IMR-90 (cell line): ENCODE measurements around the gene CPXM2. TPM values are rescaled to one million over a fixed set of nuclear protein-coding genes. Genes with fewer than 3 reads are reported as not detected.

Experiments used
- ATAC-seq: fragments of 200-7000 bp; cut with Tn5 transposase; 2 replicates; pipeline ENCODE4 v1.9.1; 2020; ENCODE audit warnings: low read depth, mild to moderate bottlenecking, moderate library complexity
- BruUV-seq: library from RNA; stranded (reverse); fragments of 400-500 nt; replicated peaks from 2 replicates; lab custom pipeline; 2021; lab: Mats Ljungman, UMichigan
- CTCF ChIA-PET: fragments of 300-600 bp; formaldehyde crosslinking; extraction: SDS; loops from one replicate; lab custom pipeline; 2021; ENCODE audit warnings: antibody characterized with exemption; lab: Yijun Ruan, JAX
- POLR2A ChIA-PET: fragments of 300-600 bp; sonication (Branson Sonifier 250); formaldehyde crosslinking; loops from one replicate; lab custom pipeline; 2022; ENCODE audit warnings: antibody characterized with exemption; ENCODE audit not compliant: unreplicated experiment; lab: Charles Lee
- DNase-seq: peaks from one replicate; pipeline ENCODE4 v3.0.0; 2013
- H2AFZ ChIP-seq: replicated peaks from 2 replicates; pipeline ENCODE3; 2013; ENCODE audit warnings: low read length, mild to moderate bottlenecking; ENCODE audit not compliant: poor library complexity
- H2AK5ac ChIP-seq: 2 replicates; pipeline ENCODE4 v1.6.1; 2013; ENCODE audit warnings: low read depth, low read length, inconsistent platforms
- H2AK9ac ChIP-seq: replicated peaks from 2 replicates; pipeline ENCODE3; 2013; ENCODE audit warnings: mild to moderate bottlenecking, low read depth, low read length, moderate library complexity; ENCODE audit not compliant: poor library complexity
- H2BK120ac ChIP-seq: 2 replicates; pipeline ENCODE4 v1.6.1; 2013; ENCODE audit warnings: low read depth, low read length, inconsistent platforms
- H2BK15ac ChIP-seq: 3 replicates; pipeline ENCODE4 v1.6.1; 2013; ENCODE audit warnings: low read depth, low read length, inconsistent platforms
- H2BK20ac ChIP-seq: 2 replicates; pipeline ENCODE4 v1.6.1; 2013; ENCODE audit warnings: low read depth, mild to moderate bottlenecking, inconsistent platforms, low read length, moderate library complexity
- H2BK5ac ChIP-seq: 2 replicates; pipeline ENCODE4 v1.6.1; 2013; ENCODE audit warnings: mild to moderate bottlenecking, low read depth, low read length, inconsistent platforms; ENCODE audit not compliant: poor library complexity, severe bottlenecking
- H3K14ac ChIP-seq: replicated peaks from 2 replicates; pipeline ENCODE4 v1.6.1; 2013; ENCODE audit warnings: low read depth, low read length, inconsistent platforms
- H3K18ac ChIP-seq: 2 replicates; pipeline ENCODE4 v1.6.1; 2013; ENCODE audit warnings: low read depth, low read length, control low read depth
- H3K23ac ChIP-seq: 2 replicates; pipeline ENCODE4 v1.6.1; 2013; ENCODE audit warnings: low read depth, low read length, inconsistent platforms
- H3K27ac ChIP-seq: 2 replicates; pipeline ENCODE4 v1.5.1; 2013; ENCODE audit warnings: mild to moderate bottlenecking, control low read depth, low read length; ENCODE audit not compliant: insufficient read depth
- H3K27me3 ChIP-seq: 2 replicates; pipeline ENCODE4 v1.6.1; 2013; ENCODE audit warnings: low read length; ENCODE audit not compliant: control insufficient read depth, insufficient read depth
- H3K36me3 ChIP-seq: 2 replicates; pipeline ENCODE4 v1.6.1; 2013; ENCODE audit warnings: low read length, mixed read lengths; ENCODE audit not compliant: control insufficient read depth, insufficient read depth
- H3K4ac ChIP-seq: 2 replicates; pipeline ENCODE4 v1.6.1; 2013; ENCODE audit warnings: low read depth, low read length, inconsistent platforms
- H3K4me1 ChIP-seq: 2 replicates; pipeline ENCODE4 v1.6.1; 2013; ENCODE audit warnings: low read length, mixed read lengths; ENCODE audit not compliant: control insufficient read depth, insufficient read depth
- H3K4me2 ChIP-seq: 2 replicates; pipeline ENCODE4 v1.6.1; 2013; ENCODE audit warnings: low read depth, mild to moderate bottlenecking, control low read depth, low read length, moderate library complexity
- H3K4me3 ChIP-seq: 2 replicates; pipeline ENCODE4 v1.5.1; 2013; ENCODE audit warnings: low read depth, mild to moderate bottlenecking, control low read depth, low read length, moderate library complexity; ENCODE audit not compliant: insufficient read depth
- H3K56ac ChIP-seq: 2 replicates; pipeline ENCODE4 v1.6.1; 2013; ENCODE audit warnings: low read length, inconsistent platforms; ENCODE audit not compliant: insufficient read depth; ENCODE audit errors: extremely low read depth
- H3K79me1 ChIP-seq, 2 experiments: 2 replicates each; pipeline ENCODE4 v1.6.1; 2013; ENCODE audit warnings: low read length in 2 of 2, inconsistent platforms in 1 of 2, low read depth in 1 of 2
- H3K9ac ChIP-seq: 2 replicates; pipeline ENCODE4 v1.6.1; 2013; ENCODE audit warnings: low read depth, low read length, control low read depth
- H3K9me1 ChIP-seq: 2 replicates; pipeline ENCODE4 v1.6.1; 2013; ENCODE audit warnings: low read length, inconsistent platforms; ENCODE audit not compliant: insufficient read depth
- H3K9me3 ChIP-seq: 2 replicates; pipeline ENCODE4 v1.6.1; 2013; ENCODE audit warnings: low read length; ENCODE audit not compliant: control insufficient read depth, insufficient read depth
- H4K20me1 ChIP-seq: 2 replicates; pipeline ENCODE4 v1.6.1; 2013; ENCODE audit warnings: low read length, inconsistent platforms; ENCODE audit not compliant: insufficient read depth
- H4K5ac ChIP-seq: 2 replicates; pipeline ENCODE4 v1.6.1; 2013; ENCODE audit warnings: mild to moderate bottlenecking, low read depth, low read length, control low read depth
- H4K8ac ChIP-seq, 2 experiments: 2 replicates each; pipeline ENCODE4 v1.6.1; 2013; ENCODE audit warnings: low read depth in 2 of 2, low read length in 2 of 2, control low read depth in 1 of 2, inconsistent platforms in 1 of 2
- H4K91ac ChIP-seq: 2 replicates; pipeline ENCODE4 v1.6.1; 2013; ENCODE audit warnings: low read depth, low read length, inconsistent platforms; ENCODE audit not compliant: insufficient read depth
- BHLHE40 ChIP-seq: fragments of 150-350 bp; IDR thresholded peaks from 2 replicates; pipeline ENCODE4 v1.6.1; 2016; ENCODE audit warnings: mild to moderate bottlenecking, low read depth, low read length
- CHD1 ChIP-seq: IDR thresholded peaks from 2 replicates; pipeline ENCODE4 v1.6.1; 2012; ENCODE audit warnings: low read depth, low read length, improper control_type of control experiment
- FOS ChIP-seq: fragments of 150-350 bp; IDR thresholded peaks from 2 replicates; pipeline ENCODE4 v1.6.1; 2016; ENCODE audit warnings: low read depth, low read length
- MAFK ChIP-seq: IDR thresholded peaks from 2 replicates; pipeline ENCODE4 v1.6.1; 2012; ENCODE audit warnings: low read depth, low read length, improper control_type of control experiment
- MAZ ChIP-seq: IDR thresholded peaks from 2 replicates; pipeline ENCODE4 v1.6.1; 2012; ENCODE audit warnings: low read depth, mild to moderate bottlenecking, low read length, improper control_type of control experiment, moderate library complexity, borderline replicate concordance
- NFE2L2 ChIP-seq: fragments of 150-350 bp; IDR thresholded peaks from 2 replicates; pipeline ENCODE4 v1.6.1; 2016; ENCODE audit warnings: low read depth, mild to moderate bottlenecking, low read length
- POLR2A ChIP-seq: IDR thresholded peaks from 2 replicates; pipeline ENCODE4 v1.6.1; 2012; ENCODE audit warnings: mild to moderate bottlenecking, low read depth, low read length
- RAD21 ChIP-seq: IDR thresholded peaks from 2 replicates; pipeline ENCODE4 v1.6.1; 2012; ENCODE audit warnings: low read length, improper control_type of control experiment
- RCOR1 ChIP-seq: IDR thresholded peaks from 2 replicates; pipeline ENCODE4 v1.6.1; 2012; ENCODE audit warnings: mild to moderate bottlenecking, low read length, improper control_type of control experiment; ENCODE audit not compliant: insufficient replicate concordance
- SMC3 ChIP-seq: fragments of 150-350 bp; IDR thresholded peaks from 2 replicates; pipeline ENCODE4 v1.6.1; 2016; ENCODE audit warnings: low read depth, mild to moderate bottlenecking, antibody characterized with exemption, low read length, moderate library complexity
- WGBS, 2 experiments: methylation state at CpG; one replicate each; pipeline versions ENCODE4 v1.1.5 to v1.1.7; 2013; ENCODE audit warnings: missing lambda C conversion rate in 2 of 2; ENCODE audit not compliant: insufficient read length in 1 of 2; ENCODE audit errors: extremely low coverage in 2 of 2; 5-methylcytosine and 5-hydroxymethylcytosine counted together
- dilution Hi-C: fragments of 300-500 bp; cut with HindIII; formaldehyde crosslinking; loops from one replicate; pipeline ENCODE4 v1.14.3; 2018; ENCODE audit warnings: low sequenced_read_pairs; ENCODE audit not compliant: unreplicated experiment
- in situ Hi-C: fragments of 300-500 bp; cut with MboI; formaldehyde crosslinking; loops from 3 replicates; pipeline ENCODE4 v1.14.3; 2019; ENCODE audit warnings: low sequenced_read_pairs, inconsistent platforms, mixed read lengths
- intact Hi-C: fragments of 100-400 bp; cut with micrococcal nuclease; formaldehyde crosslinking; loops from 2 replicates; pipeline ENCODE4 v1.10.0; 2022
- polyA plus RNA-seq, 3 experiments: library from polyadenylated mRNA; depleted of rRNA; stranded (reverse); fragments of >200 nt; gene quantifications; 2 replicates each; pipeline ENCODE4 v1.2.3, GENCODE V29; 2012; ENCODE audit warnings: low replicate concordance in 1 of 3
- total RNA-seq: library from RNA; depleted of rRNA; stranded (reverse); fragments of >200 nt; gene quantifications from 2 replicates; pipeline ENCODE4 v1.2.3, GENCODE V29; 2012
- TF ChIP-seq, protein P1 (sequence below): fragments of 150-350 bp; IDR thresholded peaks from 2 replicates; pipeline ENCODE4 v1.6.1; 2017; ENCODE audit warnings: mild to moderate bottlenecking, antibody characterized with exemption, low read length, low read depth

Gene CPXM2
- total and polyA plus RNA-seq, 2 of the 4 experiments (the other 2 are of a cell fraction), result not detected

GRCh38 chr10:123863183-123863575 lies 28.4 kb downstream of the CPXM2 start:
- H4K8ac ChIP-seq, result no peak overlapping the region
- intact Hi-C loops, result no loop called here
- H3K23ac ChIP-seq, result no peak overlapping the region
- no peak overlapping the region for H3K27ac ChIP-seq
- CTCF ChIA-PET, result no interaction called here
- no peak overlapping the region for H2BK5ac ChIP-seq
- no peak overlapping the region for H4K91ac ChIP-seq
- H3K4me1 ChIP-seq, result no peaks in the 10 kb centered on the region
- H3K9me3 ChIP-seq, result peaks cover 42% of the 10 kb centered on the region
- H3K4ac ChIP-seq, result no peak overlapping the region
- no peak overlapping the region for H2BK15ac ChIP-seq
- in situ Hi-C loops, result no loop called here
- TF ChIP-seq MAFK (no peak), RCOR1 (no peak), POLR2A (no peak), BHLHE40 (no peak), SMC3 (no peak), MAZ (no peak), CHD1 (no peak), RAD21 (no peak), NFE2L2 (no peak), FOS (no peak)
- TF ChIP-seq, protein P1, sequence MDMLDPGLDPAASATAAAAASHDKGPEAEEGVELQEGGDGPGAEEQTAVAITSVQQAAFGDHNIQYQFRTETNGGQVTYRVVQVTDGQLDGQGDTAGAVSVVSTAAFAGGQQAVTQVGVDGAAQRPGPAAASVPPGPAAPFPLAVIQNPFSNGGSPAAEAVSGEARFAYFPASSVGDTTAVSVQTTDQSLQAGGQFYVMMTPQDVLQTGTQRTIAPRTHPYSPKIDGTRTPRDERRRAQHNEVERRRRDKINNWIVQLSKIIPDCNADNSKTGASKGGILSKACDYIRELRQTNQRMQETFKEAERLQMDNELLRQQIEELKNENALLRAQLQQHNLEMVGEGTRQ, result no peak
- H2AK5ac ChIP-seq, result no peak overlapping the region
- H3K14ac ChIP-seq, result no peak overlapping the region
- H2AK9ac ChIP-seq, result no peak overlapping the region
- H4K5ac ChIP-seq, result no peak overlapping the region
- no peak overlapping the region for H3K9ac ChIP-seq
- H3K36me3 ChIP-seq, result no peaks in the 10 kb centered on the region
- no peak overlapping the region for H2BK20ac ChIP-seq
- H3K4me2 ChIP-seq, result no peak overlapping the region
- H2BK120ac ChIP-seq, result no peak overlapping the region
- no peak overlapping the region for H3K56ac ChIP-seq
- H3K4me3 ChIP-seq, result no peak overlapping the region
- H3K27me3 ChIP-seq, result no peaks in the 10 kb centered on the region
- H3K9me1 ChIP-seq, result no peaks in the 10 kb centered on the region
- no TSS peak for BruUV-seq
- H4K20me1 ChIP-seq, result no peaks in the 10 kb centered on the region
- no peak overlapping the region for H3K18ac ChIP-seq
- dilution Hi-C loops, result no loop called here
- DNase-seq (no peak), ATAC-seq (no peak)
- H2AFZ ChIP-seq, result no peak overlapping the region
- H3K79me1 ChIP-seq, result no peaks in the 10 kb centered on the region
- POLR2A ChIA-PET, result no interaction called here
- 70% methylated on average over 2 of the region's 8 CpGs; no CpG with 5 or more reads in 1 of the 2 experiments for WGBS, 2 experiments
